SU-DHL-6 (cell line): ENCODE data around the gene CORO7.
A peak's percentile ranks its signal among the peaks of the same experiment; 100 is the strongest.

Experiments used
- H2AFZ ChIP-seq: fragments of 200-600 bp; sonication (generic); 2 replicates; pipeline ENCODE4 v1.6.1; 2014; ENCODE audit warnings: low read depth, mild to moderate bottlenecking, moderate library complexity, mixed read lengths, antibody characterized with exemption, low read length; ENCODE audit not compliant: severe bottlenecking
- H3F3A ChIP-seq: fragments of 200-600 bp; shearing (Covaris generic); 2 replicates; pipeline ENCODE4 v1.6.0; 2016; ENCODE audit warnings: antibody characterized with exemption, mild to moderate bottlenecking; ENCODE audit not compliant: insufficient read depth
- H3K27ac ChIP-seq: fragments of 200-600 bp; sonication (generic); 2 replicates; pipeline ENCODE4 v1.5.1; 2016; ENCODE audit warnings: low read depth, mild to moderate bottlenecking, low read length, moderate library complexity, mixed read lengths
- H3K27me3 ChIP-seq: fragments of 200-600 bp; sonication (generic), shearing (Covaris generic); 2 replicates; pipeline ENCODE4 v1.6.0; 2014; ENCODE audit warnings: mild to moderate bottlenecking, low read length
- H3K36me3 ChIP-seq: fragments of 200-600 bp; sonication (generic); 2 replicates; pipeline ENCODE4 v1.6.1; 2014; ENCODE audit warnings: mild to moderate bottlenecking, low read length, mixed read lengths
- H3K4me2 ChIP-seq: fragments of 300-600, 200-600 bp; shearing (Covaris generic), sonication (generic); 2 replicates; pipeline ENCODE4 v1.6.0; 2014; ENCODE audit warnings: low read length, low read depth, mild to moderate bottlenecking; ENCODE audit not compliant: poor library complexity, severe bottlenecking
- H3K4me3 ChIP-seq: fragments of 200-600 bp; sonication (generic); 2 replicates; pipeline ENCODE4 v1.5.1; 2014; ENCODE audit warnings: antibody characterized with exemption, low read length, mild to moderate bottlenecking, mixed read lengths; ENCODE audit not compliant: insufficient read depth, poor library complexity, severe bottlenecking
- H3K79me2 ChIP-seq: fragments of 200-600 bp; sonication (generic); 2 replicates; pipeline ENCODE4 v1.6.1; 2014; ENCODE audit warnings: mild to moderate bottlenecking, low read length, moderate library complexity; ENCODE audit not compliant: insufficient read depth
- H3K9ac ChIP-seq: fragments of 200-600 bp; sonication (generic); 2 replicates; pipeline ENCODE4 v1.7.0; 2014; ENCODE audit warnings: mild to moderate bottlenecking, low read length
- H3K9me2 ChIP-seq: fragments of 200-600 bp; sonication (generic); replicated peaks from 2 replicates; pipeline ENCODE4 v1.6.1; 2014; ENCODE audit warnings: low read length; ENCODE audit not compliant: insufficient read depth
- H3K9me3 ChIP-seq: fragments of 200-600 bp; sonication (generic); 2 replicates; pipeline ENCODE4 v1.6.1; 2014; ENCODE audit warnings: low read length, mixed read lengths; ENCODE audit not compliant: insufficient read depth
- H4K20me1 ChIP-seq: fragments of 200-600 bp; sonication (generic); 2 replicates; pipeline ENCODE4 v1.6.1; 2014; ENCODE audit warnings: low read depth, mild to moderate bottlenecking, antibody characterized with exemption, low read length, moderate library complexity, mixed read lengths
- EZH2phosphoT487 ChIP-seq: fragments of 200-600 bp; sonication (generic), shearing (Covaris generic); conservative IDR thresholded peaks from 2 replicates; pipeline ENCODE4 v1.6.1; 2018; ENCODE audit warnings: mild to moderate bottlenecking, antibody characterized with exemption, low read length, moderate library complexity, mixed read lengths
- TF ChIP-seq, protein P1 (sequence below): fragments of 200-600 bp; sonication (generic); IDR thresholded peaks from one replicate; pipeline ENCODE4 v1.5.1; 2017; ENCODE audit warnings: antibody characterized with exemption, mild to moderate bottlenecking, low read length, moderate library complexity; ENCODE audit not compliant: insufficient read depth, poor library complexity, severe bottlenecking

Gene CORO7

DNA sequence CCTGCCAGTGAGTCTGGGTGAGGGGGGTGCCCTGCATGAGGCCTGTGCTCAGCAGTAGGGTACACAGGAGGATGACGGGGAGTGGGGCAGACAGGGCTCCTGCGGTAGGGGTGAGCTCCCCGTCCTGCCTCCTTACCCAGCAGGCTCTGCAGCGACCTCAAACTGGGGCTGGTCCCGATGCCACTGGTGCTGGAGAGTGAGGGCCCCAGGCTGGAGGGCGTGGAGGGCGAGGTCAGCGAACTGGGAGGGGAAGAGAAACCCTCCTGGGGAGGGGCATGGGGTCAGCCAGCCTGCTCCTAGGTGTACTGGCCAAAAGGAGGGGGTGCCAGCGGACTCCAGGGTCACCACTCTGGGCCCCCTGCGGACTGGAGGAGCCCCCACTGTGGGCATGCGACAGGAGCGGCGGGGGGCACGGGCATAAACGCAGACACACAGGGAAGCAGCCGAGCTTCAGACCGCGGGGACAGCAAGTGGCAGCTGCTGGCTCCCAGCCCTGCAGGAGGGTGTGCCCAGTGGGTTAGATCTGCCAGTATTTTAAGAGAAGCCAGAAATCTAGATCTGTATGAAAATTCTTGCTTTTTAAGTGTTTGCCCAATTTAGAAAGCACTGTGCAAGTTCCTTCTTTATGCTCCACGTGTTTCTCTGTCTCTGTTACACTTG, 53.8 kb downstream of the CORO7 start:
- no peak for TF ChIP-seq EZH2phosphoT487
- TF ChIP-seq, protein P1, sequence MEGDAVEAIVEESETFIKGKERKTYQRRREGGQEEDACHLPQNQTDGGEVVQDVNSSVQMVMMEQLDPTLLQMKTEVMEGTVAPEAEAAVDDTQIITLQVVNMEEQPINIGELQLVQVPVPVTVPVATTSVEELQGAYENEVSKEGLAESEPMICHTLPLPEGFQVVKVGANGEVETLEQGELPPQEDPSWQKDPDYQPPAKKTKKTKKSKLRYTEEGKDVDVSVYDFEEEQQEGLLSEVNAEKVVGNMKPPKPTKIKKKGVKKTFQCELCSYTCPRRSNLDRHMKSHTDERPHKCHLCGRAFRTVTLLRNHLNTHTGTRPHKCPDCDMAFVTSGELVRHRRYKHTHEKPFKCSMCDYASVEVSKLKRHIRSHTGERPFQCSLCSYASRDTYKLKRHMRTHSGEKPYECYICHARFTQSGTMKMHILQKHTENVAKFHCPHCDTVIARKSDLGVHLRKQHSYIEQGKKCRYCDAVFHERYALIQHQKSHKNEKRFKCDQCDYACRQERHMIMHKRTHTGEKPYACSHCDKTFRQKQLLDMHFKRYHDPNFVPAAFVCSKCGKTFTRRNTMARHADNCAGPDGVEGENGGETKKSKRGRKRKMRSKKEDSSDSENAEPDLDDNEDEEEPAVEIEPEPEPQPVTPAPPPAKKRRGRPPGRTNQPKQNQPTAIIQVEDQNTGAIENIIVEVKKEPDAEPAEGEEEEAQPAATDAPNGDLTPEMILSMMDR, result no peak
- H3K9me3 ChIP-seq, result no peaks in the 10 kb centered on the region
- H3K9me2 ChIP-seq, result no peaks in the 10 kb centered on the region
- peaks cover 3% of the 10 kb centered on the region; the same call in 1 of the 2 replicates for H3K36me3 ChIP-seq
- no peaks in the 10 kb centered on the region for H4K20me1 ChIP-seq
- no peaks in the 10 kb centered on the region for H3K79me2 ChIP-seq
- peak overlapping the region; percentile 21; the same call in 1 of the 2 replicates for H3K9ac ChIP-seq
- no peak overlapping the region for H2AFZ ChIP-seq
- no peak overlapping the region for H3K4me3 ChIP-seq
- H3K4me2 ChIP-seq, result peak overlapping the region; percentile 42
- H3K27me3 ChIP-seq, result no peaks in the 10 kb centered on the region
- H3K27ac ChIP-seq, result peak overlapping the region; percentile 89
- H3F3A ChIP-seq, result peaks cover 13% of the 10 kb centered on the region; the same call in 1 of the 2 replicates

DNA sequence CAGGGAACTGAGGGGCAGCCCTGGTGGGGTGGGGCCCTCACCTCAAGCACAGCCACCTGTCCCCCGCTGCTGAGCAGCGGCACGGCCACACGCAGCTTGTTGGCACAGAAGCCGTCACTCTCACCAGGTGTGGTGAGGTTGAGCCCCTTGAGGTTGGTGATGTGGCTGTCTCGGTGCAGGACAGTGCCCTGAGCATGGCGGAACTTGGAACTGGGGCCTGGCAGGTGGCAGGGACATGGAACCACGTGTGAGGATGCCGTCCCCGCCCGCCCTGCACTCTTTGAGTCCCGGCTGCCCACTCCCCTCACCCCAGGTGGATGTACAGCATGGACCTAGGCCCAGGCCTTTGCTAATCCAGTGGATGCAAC, 54.5 kb downstream of the CORO7 start:
- H3K36me3 ChIP-seq, result peaks cover 3% of the 10 kb centered on the region; the same call in 1 of the 2 replicates

DNA sequence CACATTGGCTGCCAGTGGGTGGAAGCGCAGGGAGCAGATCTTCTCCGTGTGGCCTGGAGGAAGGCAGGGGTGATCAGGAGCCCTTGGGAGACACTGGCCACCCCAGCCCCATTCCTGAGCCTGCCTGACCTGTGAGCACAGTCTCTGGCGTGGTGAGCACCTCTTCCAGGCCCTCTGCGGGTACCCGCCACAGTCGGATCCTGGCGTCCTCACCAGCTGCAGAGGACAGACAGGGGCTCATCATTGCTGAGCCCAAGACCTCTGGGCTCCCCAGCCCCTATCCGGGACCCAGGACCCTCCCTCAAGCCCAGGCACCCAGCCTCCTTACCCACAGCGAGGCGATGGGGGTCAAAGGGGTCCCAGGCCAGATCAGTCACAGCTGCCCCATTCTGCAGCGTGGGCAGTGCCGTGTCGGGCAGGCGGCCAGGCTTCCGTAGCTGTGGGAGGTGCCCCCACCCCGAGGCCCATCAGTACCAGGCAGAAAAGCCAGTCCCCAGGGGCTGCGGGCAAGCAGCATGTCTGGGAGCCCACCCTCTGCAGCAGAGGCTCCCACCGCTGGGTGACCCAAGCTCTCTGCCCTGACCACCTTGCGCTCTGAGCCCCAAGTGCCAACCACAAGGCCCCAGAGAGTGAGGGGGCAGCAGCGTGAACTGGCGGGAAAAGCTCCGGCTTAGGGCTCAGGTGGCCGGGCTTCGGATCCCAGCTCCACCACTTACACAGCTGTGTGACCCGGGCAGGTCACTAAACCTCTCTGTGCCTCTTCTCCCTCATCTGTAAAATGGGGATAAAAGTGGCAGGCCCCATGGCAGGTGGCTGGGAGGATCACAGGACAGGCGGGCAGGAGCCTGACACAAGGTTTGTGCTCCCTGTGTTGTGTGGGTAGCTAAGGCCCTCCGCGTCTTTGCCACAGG, 55.1 kb downstream of the CORO7 start:
- no peak for TF ChIP-seq EZH2phosphoT487
- TF ChIP-seq, protein P1, result no peak

More for the DNA sequence above, 54.5 kb downstream of the CORO7 start:
- peak overlapping the region; percentile 89 for H3K27ac ChIP-seq
- H2AFZ ChIP-seq, result no peak overlapping the region
- no peaks in the 10 kb centered on the region for H3K27me3 ChIP-seq
- TF ChIP-seq EZH2phosphoT487, result no peak
- TF ChIP-seq, protein P1, result no peak
- H3F3A ChIP-seq, result peaks cover 13% of the 10 kb centered on the region; the same call in 1 of the 2 replicates
- no peaks in the 10 kb centered on the region for H3K79me2 ChIP-seq
- H3K9me2 ChIP-seq, result no peaks in the 10 kb centered on the region
- H3K4me3 ChIP-seq, result no peak overlapping the region
- no peaks in the 10 kb centered on the region for H4K20me1 ChIP-seq
- peak overlapping the region; percentile 21; the same call in 1 of the 2 replicates for H3K9ac ChIP-seq
- no peaks in the 10 kb centered on the region for H3K9me3 ChIP-seq
- H3K4me2 ChIP-seq, result peak overlapping the region; percentile 42

More for the DNA sequence above, 55.1 kb downstream of the CORO7 start:
- Histone ChIP-seq H3K36me3 (peaks cover 3% of the 10 kb centered on the region; the same call in 1 of the 2 replicates), H3K4me2 (no peak overlapping the region), H3K9ac (no peak overlapping the region), H2AFZ (no peak overlapping the region), H3K27me3 (no peaks in the 10 kb centered on the region), H3F3A (peaks cover 13% of the 10 kb centered on the region; the same call in 1 of the 2 replicates), H3K79me2 (no peaks in the 10 kb centered on the region), H3K9me2 (no peaks in the 10 kb centered on the region), H3K27ac (peak overlapping the region; percentile 89), H3K4me3 (no peak overlapping the region), H4K20me1 (no peaks in the 10 kb centered on the region), H3K9me3 (no peaks in the 10 kb centered on the region)
